Kidney glomerular epithelial cell (primary cell): ENCODE results near the gene PRDM11.
A peak's percentile ranks its signal among the peaks of the same experiment; 100 is the strongest.
"Not testable (repeated sequence)": the region's sequence is repeated elsewhere in the genome, so short reads cannot be mapped to it uniquely, and the experiment has no call there.

ENCODE experiments used
- DNase-seq: peaks from one replicate; lab custom pipeline; 2025; lab: John Stamatoyannopoulos, UW

The PRDM11 gene

DNA sequence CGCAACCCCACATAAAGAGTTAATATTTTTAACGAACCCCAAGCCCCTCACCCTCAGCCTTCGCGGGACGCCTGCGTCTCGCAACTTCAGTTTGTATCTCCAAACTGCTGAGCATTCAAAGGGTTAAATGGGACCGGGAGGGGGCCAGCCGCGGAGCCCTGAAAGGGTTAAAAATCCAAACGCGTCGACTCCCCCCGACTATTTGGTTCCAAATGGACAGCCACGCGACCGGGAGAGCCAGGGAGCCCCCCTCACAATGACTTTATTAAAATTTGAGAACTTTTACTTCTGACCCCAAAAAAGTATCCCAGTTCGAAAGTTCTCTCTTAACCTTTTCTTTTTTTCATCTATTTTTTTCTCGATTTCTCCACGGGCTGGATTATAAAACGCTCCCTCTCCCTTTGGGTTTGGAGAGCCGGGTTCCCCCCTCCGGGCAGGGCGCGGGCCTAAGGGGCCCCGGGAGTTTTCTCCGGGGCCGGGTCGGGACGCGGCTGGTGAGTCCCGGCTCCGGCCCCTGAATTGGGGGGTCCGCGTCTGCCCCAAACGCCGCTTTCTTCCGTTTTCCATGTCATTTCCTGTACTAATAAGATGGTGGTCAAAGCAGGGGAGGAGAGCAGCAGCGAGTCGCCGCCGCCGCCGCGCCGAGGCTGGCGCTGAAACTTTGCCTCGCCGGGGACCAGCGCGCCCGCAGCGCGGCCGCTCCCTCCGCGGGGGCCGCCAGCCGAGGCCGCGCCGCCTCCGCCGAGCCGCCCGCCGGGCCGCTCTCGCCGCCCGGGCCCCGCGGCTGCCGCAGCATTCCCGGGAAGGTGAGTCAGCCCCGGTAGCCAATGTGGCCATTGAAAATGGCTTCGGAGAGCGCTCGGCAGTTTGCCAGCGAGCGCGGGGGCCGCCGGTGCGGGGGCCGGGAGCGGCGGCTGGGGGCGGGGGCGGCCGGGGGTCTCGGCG is at the start of gene PRDM11:
Gene PRDM11, plus strand, starts transcription at position 568 of the 945 bp plus-strand sequence. CDS start 35,128 bp downstream, outside the sequence.
- peak; percentile 60 for DNase-seq

DNA sequence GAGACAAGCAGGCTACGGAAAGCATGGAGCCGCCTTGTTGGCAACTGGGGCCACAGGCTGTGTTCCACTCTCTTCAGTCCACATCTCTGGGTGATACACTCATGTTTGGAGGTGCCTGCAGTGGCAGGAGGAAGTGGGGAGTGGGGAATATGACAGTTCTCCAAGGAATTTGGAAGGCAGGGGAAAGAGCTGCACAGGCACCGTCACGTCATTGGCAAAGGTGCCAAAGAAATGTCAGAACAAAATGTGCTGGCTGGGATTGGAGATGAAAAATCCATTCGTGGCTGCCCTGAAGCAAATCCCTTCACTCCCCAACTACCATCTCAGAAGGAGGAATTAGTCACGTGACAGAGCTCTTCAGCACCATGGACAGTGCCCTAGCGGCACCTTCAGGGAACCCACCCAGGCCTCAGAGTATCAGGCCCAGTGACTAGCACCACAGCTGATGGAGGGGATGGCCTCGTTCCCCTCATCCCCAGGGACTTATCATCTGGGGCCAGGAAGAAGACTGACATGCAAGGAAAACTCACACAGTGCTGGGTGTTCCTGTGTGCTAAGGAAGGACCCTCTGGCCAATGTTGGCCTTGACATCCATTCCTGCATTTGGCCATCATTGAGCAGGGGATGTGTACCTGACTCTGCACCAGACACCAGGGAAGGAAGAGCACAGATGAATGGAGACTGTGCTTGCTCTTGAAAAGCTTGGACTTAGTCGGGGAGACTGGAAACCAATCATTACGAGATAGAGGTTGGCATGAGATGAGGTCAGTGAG is 48.5 kb upstream of the PRDM11 start:
- DNase-seq, result peak; percentile 46

DNA sequence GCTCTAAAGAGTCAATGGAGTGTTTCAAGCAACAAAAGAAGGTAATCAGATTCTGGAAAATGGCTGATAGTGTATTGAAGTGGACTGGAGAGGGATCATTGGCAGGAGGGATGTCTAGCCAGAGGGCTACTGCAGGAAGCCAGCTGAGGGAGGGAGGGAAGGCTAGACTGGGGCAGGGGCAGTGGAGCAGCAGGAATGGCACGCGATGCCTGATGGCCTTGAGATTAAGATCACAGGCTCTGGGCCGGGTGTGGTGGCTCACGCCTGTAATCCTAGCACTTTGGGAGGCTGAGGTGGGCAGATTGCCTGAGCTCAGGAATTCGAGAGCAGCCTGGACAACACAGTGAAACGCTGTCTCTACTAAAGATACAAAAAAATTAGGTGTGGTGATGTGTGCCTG is 47.5 kb upstream of the PRDM11 start:
- DNase-seq, result no peak

DNA sequence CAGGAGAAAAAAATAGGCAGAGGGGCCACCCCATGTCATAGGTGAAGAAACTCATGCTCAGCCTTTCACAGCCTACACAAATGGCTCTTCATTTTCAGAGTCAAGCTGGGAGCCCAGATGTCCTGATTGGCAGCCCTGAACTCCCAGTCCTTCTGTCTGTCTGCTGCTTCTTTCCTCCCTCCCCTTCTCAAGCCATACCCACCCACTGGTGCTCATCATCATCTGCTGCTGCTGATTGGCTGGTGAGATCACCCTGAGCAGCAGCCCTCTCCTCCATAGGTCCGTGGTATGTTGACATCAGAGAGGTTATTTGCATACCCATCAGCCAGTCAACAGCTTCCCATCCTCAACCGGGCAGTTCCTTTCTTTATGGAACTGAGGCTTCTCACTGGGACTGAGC is 46.1 kb upstream of the PRDM11 start:
- no peak for DNase-seq

DNA sequence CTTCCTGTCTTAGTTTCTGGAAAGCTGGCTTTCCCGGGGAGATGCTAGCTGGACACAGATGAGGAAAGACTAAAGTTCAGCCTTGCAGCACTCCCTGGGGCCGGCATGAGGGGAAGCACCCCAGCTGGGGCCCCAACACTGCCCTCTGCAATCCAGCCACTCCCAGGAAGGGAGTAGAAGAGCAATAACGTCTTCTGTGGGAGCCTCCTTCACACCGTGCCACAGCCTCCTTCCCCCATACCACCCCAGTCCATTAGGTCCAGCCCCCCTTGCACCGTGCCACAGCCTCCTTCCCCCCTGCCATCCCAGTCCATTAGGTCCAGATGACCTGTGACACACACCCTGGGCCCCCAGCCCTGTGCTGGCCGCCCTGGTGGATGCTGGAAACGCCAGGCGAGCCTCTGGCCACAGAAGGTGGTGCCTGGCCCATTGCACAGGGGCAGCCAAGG is 44.1 kb upstream of the PRDM11 start:
- DNase-seq, result no peak

DNA sequence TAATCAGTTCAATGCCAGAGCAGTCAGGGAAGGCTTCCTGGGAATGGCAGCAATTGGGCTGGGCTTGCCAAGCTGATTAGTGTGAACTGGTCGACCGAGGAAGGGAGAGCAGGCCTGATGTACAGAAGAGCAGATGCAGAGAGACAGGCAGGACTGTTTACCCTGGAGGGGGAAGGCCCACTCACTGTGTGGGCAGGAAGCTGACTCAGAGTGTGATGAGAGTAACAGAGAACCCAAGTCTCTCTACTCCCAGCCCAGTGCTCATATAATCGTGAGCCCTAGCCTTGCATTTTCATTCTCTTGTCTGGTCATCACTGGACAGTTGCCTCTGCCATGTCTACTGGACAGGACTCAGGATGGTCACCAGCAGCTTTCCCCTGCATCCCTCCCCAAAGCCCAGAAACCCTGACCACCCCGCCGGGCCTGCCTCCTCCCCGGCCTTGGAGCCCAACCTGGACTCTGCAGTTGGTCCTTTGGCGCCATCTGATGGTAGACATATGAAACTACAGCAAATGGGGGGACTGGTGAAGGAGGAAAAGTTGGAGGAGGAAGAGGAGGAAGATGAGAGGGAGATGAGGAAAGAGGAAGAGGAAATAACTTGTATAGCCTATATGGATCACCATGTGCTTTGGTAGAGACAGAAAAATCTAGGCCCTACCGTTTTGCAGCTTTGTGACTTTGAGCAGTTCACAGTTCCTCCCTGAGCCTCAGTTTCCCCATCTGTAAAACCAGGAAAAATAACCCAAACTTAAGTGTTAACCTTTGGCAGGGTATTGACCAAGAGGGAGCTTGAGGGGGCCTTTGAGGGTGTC is 43.4 kb upstream of the PRDM11 start:
- DNase-seq, result peak; percentile 86

DNA sequence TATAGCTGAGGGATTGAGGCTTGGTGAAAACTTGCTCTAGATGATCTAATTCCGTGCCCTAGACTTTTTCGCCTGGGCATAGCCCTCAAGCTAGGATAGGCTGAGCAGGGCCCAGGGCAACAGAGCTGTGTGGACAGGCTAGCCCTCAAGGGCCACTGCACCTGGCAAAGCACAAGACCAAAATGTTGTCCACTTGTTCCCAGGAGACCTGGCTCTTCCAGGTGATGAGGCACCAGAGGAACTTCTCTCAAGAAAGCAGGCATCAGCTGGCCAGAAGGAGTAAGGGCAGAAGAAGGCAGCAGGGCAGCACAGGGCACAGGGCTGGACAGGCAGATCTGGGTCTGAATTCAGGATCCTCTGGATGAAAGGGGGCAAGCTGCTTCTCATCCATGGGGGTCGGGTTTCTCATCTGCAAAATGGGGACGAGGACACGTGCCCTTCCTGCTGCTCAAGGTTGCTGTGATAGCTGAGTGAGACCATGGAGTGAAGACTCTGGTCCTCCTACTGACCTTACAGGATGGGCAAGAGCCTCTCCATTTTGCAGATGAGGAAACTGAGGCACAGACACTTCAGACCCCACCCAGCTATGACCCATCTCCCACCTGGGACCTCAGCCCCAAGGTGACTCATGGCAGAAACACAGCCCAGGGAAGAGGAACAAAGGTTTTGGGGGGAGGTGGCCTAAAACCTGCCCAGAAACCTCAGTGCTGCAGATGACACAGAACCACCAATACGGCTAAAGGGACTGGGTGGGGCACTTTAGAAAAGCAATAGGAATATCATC is 42.2 kb upstream of the PRDM11 start:
- DNase-seq, result no peak

DNA sequence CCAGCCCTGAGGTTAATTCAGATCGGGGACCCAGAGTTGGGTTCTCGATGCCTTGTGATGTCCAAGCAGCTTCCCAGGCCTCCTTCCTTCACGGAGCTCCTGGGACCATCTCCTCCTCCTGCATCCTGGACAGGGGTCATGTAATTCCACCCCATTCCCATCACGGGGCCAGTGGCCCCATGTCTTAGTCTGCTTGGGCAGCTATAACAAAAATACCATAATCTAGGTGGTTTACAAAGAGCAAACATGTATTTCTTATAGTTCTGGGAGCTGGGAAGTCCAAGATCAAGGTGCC is 41.7 kb upstream of the PRDM11 start:
- DNase-seq, result no peak

DNA sequence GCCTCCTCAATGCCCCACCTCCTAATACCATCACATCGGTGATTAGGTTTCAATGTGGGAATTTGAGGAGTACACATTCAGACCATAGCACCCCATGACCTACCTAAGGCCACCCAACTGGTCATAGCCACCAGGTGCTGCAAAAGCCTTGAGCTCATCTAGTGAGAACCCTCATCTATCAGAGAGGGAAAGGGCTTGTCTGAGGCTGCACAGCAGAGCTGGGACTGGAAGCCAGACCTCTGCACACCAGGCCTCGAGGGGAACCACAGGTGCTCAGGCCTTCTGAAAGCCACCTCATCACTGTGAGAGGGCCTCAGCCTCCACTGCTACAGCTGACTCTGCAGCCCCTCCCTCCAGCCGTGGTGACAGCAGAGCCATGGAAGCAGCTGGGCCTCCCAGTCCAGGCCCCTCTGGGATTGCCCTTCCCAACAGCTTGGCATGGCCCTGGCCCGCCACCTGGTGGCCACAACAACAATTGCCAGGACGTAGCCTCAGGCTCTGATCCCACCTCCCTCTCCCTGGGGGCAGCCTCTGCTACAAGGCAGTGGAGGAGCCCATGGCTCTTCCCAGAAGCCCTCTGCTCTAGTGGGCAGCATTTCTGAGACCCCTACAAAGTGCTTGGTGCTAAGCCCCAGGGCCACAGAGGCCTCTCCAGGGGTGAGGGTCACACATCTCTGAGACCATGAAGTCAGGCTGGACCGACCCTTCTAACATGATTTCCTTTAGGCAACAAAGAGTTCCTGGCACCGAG is 41.0 kb upstream of the PRDM11 start:
- DNase-seq, result no peak

DNA sequence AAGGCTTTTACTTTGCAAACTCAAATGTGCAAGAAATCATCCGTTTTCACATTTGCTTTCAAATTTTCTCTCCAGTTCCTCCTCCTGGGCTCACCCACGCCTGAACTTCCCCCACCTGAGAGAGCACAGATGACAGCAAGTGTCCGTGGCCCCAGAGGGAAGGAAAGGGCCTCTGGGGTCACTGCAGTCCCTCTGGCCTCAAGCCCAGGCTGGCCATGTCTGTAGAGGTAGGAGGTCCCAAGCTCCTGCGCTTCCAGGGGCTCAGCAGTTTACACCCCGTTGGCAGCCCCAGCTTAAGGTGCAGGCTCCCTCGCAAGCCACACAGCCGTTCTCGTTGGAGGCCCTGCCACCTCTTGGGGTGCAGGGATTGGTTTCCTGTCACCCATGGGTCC is 40.5 kb upstream of the PRDM11 start:
- no peak for DNase-seq

DNA sequence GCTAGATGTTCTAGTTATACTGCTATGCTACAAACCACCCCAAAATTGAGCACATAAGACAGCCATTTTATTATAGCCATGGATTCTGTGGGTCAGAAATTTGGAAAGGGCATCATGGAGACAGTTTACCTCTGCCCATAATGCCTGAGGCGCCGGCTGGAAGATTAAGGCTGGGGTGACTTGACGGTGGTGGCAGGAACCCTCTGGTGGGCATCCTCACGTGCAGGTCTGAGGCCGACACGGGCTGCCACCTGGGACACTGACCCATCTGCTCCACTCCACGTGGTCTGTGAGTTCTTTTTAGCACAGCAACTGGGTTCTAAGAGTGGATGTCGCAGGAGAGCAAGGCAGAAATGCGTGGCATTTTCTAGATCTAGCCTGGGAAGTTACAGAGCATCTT is 40.0 kb upstream of the PRDM11 start:
- DNase-seq, result no peak

DNA sequence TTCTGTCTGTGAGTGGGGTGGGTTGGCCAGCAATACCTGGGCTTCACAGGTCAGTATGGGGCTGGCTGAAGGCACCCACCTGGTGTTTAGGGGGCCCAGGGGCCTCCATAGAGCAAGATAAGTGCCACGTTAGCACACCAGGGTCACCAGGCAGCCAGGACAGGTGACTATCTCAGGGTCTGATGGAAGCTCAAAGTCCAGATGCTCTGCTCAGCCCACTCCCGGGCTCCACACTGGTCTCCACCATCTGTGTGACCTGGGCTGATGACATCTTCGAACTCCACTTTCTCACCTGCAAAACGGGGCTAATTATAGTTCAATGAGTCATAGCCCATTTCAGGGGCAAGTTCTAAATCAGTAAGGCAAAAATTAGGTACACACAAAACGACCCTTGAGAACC is 39.4 kb upstream of the PRDM11 start:
- no peak for DNase-seq

DNA sequence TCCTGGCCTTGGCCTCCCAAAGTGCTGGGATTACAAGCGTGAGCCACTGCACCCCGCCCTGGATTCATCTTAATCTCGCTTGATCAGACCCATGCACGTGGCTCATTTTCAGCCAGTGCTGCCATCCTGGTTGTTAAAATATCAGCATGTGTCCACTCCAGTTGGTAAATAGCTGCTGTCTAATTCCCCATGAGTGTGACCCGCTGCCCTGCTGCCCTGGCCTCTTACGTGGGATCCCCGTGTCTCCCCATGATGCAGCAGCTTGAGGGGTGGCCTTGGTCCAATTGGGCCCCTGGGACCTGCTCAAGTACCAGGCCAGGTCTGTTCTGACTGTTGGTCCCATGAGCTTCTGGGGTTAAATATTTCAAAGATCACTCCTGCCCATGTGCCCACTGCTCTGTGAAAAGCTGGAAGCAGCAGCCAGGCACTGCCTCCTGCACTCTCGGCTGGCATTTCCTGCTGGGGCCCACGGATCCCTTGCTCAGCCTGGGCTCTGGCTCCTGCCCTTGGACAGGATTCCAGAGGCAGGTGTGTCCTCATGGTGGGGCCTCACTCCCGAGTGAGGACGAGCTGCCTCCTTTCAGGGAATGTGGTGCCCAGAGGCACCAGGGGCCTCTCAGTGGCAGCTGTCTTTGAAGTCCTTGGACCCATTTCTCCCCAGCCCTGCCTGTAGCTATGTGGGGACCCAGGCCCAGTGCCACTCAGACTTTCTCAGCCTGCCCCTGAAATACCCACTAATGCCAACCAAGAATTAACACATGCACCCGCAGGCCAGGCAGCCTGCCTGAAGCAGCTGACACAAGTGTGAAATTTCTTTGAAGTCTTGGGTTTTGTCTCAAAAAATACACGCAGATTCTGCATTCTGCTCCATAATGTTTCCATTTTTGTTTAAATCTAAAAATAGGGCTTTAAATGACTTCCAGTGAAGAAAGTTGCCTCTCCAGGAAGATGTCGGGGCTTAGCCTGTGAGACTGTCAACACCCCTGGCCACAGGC is 38.1 kb upstream of the PRDM11 start:
- no peak for DNase-seq

DNA sequence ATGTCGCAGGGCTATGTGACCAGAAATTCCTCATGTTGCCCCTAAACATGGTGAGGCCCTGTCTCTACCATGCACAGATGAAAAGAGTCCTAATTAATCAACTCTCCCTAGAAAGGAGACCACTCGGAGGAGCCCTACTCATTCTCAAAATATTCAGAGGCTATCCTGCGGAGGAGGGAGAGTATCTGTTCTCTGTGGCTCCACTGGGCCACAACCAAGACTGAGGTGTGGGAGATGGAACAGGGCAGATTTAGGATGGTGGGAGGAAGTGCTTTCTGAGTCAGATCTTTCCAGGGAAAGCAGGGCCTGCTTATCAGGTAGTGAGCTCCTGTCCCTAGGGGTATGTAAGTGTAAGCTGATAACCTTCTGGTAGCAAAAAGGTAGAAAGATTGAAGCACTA is 37.0 kb upstream of the PRDM11 start:
- DNase-seq, result no peak

DNA sequence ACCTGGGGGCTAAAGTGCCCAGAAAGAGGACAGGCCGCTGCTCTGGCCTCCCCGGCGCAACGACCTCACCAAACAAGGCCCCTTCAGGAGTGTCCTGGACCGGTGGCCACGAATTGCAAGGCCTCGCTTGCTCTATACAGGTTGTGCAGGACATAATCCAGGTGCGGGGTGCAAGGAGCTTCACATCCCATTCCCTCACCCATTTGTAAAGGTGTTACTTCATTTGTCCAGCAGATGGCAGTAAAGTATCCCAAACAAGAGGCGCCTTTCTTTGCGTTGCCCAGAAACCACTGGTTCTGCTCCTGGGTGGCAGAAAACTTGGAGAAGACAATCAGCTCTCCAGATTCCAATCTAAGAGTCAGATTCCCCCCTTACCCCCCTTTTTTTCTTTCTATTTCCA is 35.9 kb upstream of the PRDM11 start:
- DNase-seq, result peak; percentile 75

DNA sequence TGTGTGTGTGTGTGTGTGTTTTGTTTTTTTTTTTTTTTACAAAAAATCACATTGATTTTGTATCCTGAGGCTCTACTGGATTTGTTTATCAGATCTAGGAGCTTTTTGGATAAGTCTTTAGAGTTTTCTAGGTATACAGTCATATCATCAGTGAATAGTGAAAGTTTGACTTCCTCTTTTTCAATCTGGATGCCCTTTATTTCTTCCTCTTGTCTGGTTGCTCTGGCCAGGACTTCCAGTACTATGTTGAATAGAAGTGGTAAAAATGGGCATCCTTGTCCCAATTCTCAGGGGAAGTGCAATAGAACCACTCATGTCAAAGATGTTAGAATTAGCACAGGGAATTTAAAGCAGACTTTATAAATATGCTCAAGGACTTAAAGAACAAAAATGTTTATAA is 32.6 kb upstream of the PRDM11 start:
- DNase-seq, result no peak

DNA sequence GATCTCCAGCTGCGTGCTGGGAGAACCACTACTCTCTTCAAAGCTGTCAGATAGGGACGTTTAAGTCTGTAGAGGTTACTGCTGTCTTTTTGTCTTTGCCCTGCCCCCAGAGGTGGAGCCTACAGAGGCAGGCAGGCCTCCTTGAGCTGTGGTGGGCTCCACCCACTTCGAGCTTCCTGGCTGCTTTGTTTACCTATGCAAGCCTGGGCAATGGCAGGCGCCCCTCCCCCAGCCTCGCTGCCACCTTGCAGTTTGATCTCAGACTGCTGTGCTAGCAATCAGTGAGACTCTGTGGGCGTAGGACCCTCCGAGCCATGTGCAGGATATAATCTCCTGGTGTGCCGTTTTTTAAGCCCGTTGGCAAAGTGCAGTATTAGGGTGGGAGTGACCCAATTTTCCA is 18.6 kb upstream of the PRDM11 start:
- not testable (repeated sequence) for DNase-seq

DNA sequence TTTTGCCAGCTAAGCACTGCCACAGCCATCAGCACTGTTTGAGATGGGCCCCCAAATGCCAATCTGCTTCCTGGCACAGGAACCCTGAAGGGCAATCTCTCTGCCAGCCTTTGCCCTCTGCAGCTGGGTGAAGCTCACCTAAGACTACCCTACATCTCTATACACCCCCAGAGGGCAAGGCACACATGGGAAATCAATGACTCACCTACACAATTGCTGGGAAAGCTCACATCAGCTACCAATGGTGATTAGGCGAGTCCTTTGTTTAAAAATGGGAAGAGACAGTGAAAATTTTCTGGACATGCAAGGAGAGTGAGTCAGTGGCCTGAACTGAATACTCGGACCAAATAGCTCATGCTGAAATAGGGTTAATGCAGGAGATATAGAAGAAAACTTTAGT is 12.6 kb upstream of the PRDM11 start:
- no peak for DNase-seq

DNA sequence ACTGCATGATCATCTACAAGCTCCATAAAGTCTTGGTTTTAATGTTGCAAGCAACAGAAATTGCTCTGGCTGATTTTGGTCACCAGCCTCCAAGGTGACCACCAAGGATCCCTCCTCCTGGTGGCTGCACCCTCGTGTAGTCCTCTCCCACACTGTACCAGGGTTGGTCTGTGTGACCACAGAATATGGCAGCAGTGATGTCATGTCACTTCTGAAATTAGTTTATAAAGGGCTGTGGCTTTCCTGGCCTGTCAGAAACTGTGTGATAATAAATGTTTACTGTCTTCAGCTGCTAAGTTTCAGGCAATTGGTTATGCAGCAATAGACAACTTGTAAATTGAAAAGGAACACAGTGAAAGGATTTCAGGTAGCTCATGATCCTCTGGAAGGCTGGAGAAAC is 5.3 kb upstream of the PRDM11 start:
- DNase-seq, result no peak

DNA sequence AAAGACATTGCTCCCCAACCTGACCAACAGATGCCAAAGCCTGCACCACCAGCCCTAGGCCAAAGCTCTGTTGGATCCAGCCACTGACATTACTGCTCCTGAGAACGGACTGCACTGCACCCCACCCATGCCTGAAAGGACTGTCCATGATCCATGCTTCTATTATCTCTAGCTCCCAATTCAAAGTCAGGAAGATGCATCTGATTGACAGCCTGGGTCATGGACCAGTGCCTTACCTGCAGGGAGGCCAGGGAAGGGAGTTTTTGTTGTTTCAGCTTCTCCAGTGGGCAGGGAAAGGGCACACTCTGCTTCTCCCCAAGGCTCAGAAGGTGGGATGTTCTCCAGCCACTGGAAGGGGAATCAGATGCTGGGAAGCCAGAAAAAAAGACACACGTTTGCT is 4.8 kb upstream of the PRDM11 start:
- DNase-seq, result no peak
